MCF 10A (cell line): Measurements from ENCODE around the gene MRPS34. TPM values are rescaled to one million over a fixed set of nuclear protein-coding genes. Genes with fewer than 3 reads are reported as not detected.

Experiments
- BruUV-seq: library from RNA; stranded (reverse); fragments of 400-500 nt; replicated peaks from 2 replicates; lab custom pipeline; 2021; lab: Mats Ljungman, UMichigan
- CTCF ChIA-PET: fragments of 300-600 bp; sonication (Branson Sonifier 250); formaldehyde crosslinking; extraction: SDS; loops from one replicate; lab custom pipeline; 2021; ENCODE audit warnings: antibody characterized with exemption, inconsistent platforms; lab: Yijun Ruan, JAX
- POLR2A ChIA-PET: fragments of 300-600, 350-650 bp; sonication (Branson Sonifier 250); formaldehyde crosslinking; extraction: SDS; loops from one replicate; lab custom pipeline; 2020; ENCODE audit warnings: antibody characterized with exemption, inconsistent platforms; lab: Yijun Ruan, JAX
- DNase-seq: peaks from one replicate; pipeline ENCODE4 v3.0.0-alpha.2; 2018; ENCODE audit not compliant: unreplicated experiment
- H3K27ac Mint-ChIP-seq: one replicate; pipeline ENCODE4 v1.8.0; 2022; ENCODE audit warnings: mild to moderate bottlenecking, low read depth, mixed read lengths; ENCODE audit not compliant: unreplicated experiment
- H3K27me3 Mint-ChIP-seq: one replicate; pipeline ENCODE4 v1.8.0; 2022; ENCODE audit warnings: mixed read lengths; ENCODE audit not compliant: insufficient read depth, unreplicated experiment
- H3K36me3 Mint-ChIP-seq: one replicate; pipeline ENCODE4 v1.8.0; 2022; ENCODE audit warnings: mild to moderate bottlenecking, moderate library complexity, mixed read lengths; ENCODE audit not compliant: insufficient read depth, unreplicated experiment
- H3K4me1 Mint-ChIP-seq: one replicate; pipeline ENCODE4 v1.8.0; 2022; ENCODE audit warnings: mixed read lengths; ENCODE audit not compliant: insufficient read depth, unreplicated experiment
- H3K4me3 Mint-ChIP-seq: one replicate; pipeline ENCODE4 v1.8.0; 2022; ENCODE audit warnings: mild to moderate bottlenecking, moderate library complexity, mixed read lengths; ENCODE audit not compliant: unreplicated experiment
- H3K9me3 Mint-ChIP-seq: one replicate; pipeline ENCODE4 v1.8.0; 2022; ENCODE audit warnings: mixed read lengths; ENCODE audit not compliant: unreplicated experiment
- intact Hi-C: fragments of 100-400 bp; cut with micrococcal nuclease; formaldehyde crosslinking; loops from 2 replicates; pipeline ENCODE4 v1.14.1; 2022
- total RNA-seq: library from RNA; stranded (reverse); gene quantifications from 2 replicates; pipeline ENCODE4 v1.2.3, GENCODE V29; 2022
- TF ChIP-seq, protein P1 (sequence below): fragments of 200-600 bp; IDR thresholded peaks from one replicate; pipeline ENCODE4 v1.8.0; 2022; ENCODE audit warnings: antibody characterized with exemption, mild to moderate bottlenecking; ENCODE audit not compliant: unreplicated experiment

Gene MRPS34
- total RNA-seq, 1 experiment from 2014 or later, result 102 TPM

DNA sequence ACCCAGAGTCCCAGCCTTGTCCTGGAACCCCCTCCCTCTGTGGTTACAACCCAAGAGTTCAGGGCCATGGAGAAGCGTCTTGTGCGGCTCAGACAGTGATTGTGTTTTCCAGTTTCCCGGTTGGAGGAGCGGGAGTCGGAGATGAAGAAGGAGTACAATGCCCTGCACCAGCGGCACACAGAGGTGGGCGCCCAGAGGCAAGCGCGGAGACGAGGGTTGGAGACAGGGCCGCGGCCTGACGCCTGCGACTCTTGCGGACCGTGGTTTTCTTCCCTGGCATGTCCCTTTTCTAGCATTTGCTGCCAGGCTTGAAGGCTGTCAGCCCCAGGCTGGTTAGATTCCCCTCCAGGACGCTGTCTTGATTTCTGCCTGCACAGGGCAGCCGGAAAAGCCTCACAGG lies 43.9 kb downstream of the MRPS34 start:
- peaks cover 57% of the 10 kb centered on the region for H3K36me3 Mint-ChIP-seq
- TF ChIP-seq, protein P1, sequence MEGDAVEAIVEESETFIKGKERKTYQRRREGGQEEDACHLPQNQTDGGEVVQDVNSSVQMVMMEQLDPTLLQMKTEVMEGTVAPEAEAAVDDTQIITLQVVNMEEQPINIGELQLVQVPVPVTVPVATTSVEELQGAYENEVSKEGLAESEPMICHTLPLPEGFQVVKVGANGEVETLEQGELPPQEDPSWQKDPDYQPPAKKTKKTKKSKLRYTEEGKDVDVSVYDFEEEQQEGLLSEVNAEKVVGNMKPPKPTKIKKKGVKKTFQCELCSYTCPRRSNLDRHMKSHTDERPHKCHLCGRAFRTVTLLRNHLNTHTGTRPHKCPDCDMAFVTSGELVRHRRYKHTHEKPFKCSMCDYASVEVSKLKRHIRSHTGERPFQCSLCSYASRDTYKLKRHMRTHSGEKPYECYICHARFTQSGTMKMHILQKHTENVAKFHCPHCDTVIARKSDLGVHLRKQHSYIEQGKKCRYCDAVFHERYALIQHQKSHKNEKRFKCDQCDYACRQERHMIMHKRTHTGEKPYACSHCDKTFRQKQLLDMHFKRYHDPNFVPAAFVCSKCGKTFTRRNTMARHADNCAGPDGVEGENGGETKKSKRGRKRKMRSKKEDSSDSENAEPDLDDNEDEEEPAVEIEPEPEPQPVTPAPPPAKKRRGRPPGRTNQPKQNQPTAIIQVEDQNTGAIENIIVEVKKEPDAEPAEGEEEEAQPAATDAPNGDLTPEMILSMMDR, result no peak
- no peaks in the 10 kb centered on the region for H3K9me3 Mint-ChIP-seq
- intact Hi-C loops, result no loop called here
- BruUV-seq, result no TSS peak
- H3K27me3 Mint-ChIP-seq, result no peaks in the 10 kb centered on the region
- H3K27ac Mint-ChIP-seq, result no peak overlapping the region
- POLR2A ChIA-PET, result interaction anchor here (1.0 to 1.5 kb wide), 3 partner anchors 17 to 92 kb away, joined by 3 to 6 read pairs (median 3); no protein-coding TSS in a partner anchor
- H3K4me1 Mint-ChIP-seq, result no peaks in the 10 kb centered on the region
- CTCF ChIA-PET, result no interaction called here
- H3K4me3 Mint-ChIP-seq, result no peak overlapping the region
- no peak for DNase-seq

DNA sequence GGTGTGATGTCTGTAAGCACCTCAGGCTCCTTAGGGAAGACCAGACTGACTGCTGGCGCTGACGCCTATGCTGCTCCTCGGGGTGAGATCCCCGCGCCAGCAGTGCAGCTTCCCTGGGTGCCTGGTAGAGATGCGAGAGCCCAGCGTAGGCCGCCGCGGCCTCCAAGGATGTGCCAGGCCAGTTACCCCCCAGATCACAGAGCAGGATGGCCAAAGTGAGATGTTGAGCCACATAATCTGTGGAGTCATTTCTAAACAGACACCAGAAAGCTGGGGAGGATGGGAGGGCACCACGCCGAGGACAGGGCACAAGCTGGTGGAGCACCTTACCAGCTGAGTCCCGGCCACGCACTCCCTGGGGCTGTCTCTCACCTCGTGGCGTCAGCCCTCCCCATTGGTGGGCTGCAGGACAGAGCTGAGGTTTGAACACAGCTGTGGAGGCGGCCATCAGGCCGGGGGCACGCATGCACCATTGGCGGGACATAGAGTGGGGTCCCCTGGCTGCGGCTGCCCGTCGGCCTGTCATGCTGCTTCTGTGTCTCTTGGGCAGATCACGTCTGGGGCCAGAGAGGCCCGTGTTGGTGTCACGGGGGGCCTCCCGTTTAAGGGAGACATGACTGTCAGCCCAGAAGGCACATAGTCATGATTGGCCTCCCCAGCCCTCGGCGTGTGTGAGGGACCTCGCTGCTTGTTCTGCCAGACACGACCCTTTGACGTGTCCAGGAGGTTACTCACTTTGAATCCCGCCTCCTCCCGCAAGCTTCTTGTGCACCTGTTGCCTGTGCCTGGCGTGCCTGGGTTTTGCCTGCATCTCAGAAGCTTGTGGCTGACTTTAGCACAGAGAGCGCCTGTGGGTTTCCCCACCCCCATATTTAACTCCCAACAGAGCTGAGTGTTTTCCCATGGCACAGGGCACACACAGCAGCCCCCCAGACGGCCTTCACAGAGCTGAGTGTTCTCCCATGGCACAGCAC lies 45.0 kb downstream of the MRPS34 start:
- Mint-ChIP-seq H3K27ac (no peak overlapping the region), H3K9me3 (no peaks in the 10 kb centered on the region), H3K4me3 (no peak overlapping the region), H3K27me3 (no peaks in the 10 kb centered on the region), H3K4me1 (no peaks in the 10 kb centered on the region), H3K36me3 (peaks cover 56% of the 10 kb centered on the region)
- no peak for DNase-seq
- BruUV-seq, result no TSS peak
- ChIA-PET POLR2A (interaction anchor here (1.0 to 1.5 kb wide), 2 partner anchors 18 to 53 kb away, joined by 3 to 6 read pairs; no protein-coding TSS in a partner anchor), CTCF (interaction anchor here (1.1 kb wide), 1 partner anchor 21 kb away, joined by 8 read pairs; the partner anchor contains the start of gene MAPK8IP3)
- intact Hi-C loops, result no loop called here
- TF ChIP-seq, protein P1, result no peak

DNA sequence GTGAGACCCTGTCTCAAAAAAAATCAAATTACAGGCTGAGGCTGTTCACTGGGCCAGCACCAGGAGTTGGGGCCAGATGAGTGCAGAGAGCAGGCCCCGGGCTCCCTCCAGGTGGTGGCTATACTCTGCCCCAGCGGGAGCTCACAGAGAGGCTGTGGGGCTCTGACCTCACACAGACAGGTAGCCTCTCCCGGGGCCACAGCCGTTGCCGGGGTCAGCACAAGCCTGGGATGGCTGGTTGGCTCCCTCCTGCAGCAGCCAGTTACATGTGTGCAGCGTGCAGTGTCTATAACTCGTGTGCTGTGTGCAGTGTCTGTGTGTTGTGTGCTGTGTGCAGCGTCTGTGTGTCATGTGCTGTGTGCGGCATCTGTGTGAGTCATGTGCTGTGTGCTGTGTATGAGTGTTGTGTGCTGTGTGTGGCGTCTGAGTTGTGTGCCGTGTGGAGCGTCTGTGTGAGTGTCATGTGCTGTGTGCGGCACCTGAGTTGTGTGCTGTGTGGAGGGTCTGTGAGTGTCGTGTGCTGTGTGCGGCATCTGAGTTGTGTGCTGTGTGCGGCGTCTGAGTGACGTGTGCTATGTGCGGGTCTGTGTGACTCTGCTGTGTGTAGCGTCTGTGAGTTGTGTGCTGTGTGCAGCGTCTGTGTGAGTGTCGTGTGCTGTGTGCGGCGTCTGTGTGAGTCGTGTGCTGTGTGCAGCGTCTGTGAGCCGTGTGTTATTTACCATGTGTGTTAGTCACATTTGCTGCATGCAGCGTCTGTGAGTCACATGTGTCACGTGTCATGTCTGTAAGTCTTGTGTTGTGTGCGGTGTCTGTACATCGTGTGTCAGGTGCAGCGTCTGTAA lies 46.1 kb downstream of the MRPS34 start:
- H3K36me3 Mint-ChIP-seq, result peaks cover 48% of the 10 kb centered on the region
- H3K9me3 Mint-ChIP-seq, result no peaks in the 10 kb centered on the region
- no peak for DNase-seq
- ChIA-PET CTCF (interaction anchor here (0.5 to 1.1 kb wide), 2 partner anchors 20 to 120 kb away, joined by 3 to 8 read pairs; partner anchors contain the start of gene MAPK8IP3), POLR2A (no interaction called here)
- intact Hi-C loops, result no loop called here
- H3K27me3 Mint-ChIP-seq, result no peaks in the 10 kb centered on the region
- TF ChIP-seq, protein P1, result no peak
- H3K27ac Mint-ChIP-seq, result no peak overlapping the region
- no TSS peak for BruUV-seq
- H3K4me3 Mint-ChIP-seq, result no peak overlapping the region
- peaks cover 5% of the 10 kb centered on the region for H3K4me1 Mint-ChIP-seq
